GM18507 (cell line): ENCODE data around the gene ADARB2.
"Not testable (repeated sequence)": the region's sequence is repeated elsewhere in the genome, so short reads cannot be mapped to it uniquely, and the experiment has no call there.

Experiments
- DNase-seq: peaks from one replicate; pipeline ENCODE4 v3.0.0; 2011; ENCODE audit warnings: low read depth; ENCODE audit not compliant: insufficient read length; ENCODE audit errors: extremely low spot score
- FAIRE-seq: peaks from 2 replicates; lab custom pipeline; 2011; peaks lifted over from hg19 to GRCh38; lab: Jason Lieb, UNC

The ADARB2 gene

DNA sequence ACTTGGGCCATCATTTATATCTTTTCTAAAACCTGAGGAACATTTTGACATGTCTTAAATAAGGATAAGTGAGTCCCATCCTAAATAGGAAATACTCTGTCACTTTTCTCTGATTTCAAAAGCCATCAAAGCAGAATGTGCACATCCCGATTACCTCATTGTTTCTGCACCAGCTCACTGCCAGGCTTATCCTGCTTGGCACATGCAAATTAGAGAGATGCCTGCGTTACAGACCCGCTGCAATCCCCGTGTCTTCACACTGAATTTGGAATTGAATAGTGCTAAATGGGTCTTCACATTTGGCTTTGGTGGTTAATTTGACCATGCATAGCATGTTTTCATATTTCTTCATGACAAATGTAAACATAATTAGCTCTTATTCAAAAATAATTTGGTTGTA, 401.7 kb downstream of the ADARB2 start:
- DNase-seq, result no peak
- no peak for FAIRE-seq

DNA sequence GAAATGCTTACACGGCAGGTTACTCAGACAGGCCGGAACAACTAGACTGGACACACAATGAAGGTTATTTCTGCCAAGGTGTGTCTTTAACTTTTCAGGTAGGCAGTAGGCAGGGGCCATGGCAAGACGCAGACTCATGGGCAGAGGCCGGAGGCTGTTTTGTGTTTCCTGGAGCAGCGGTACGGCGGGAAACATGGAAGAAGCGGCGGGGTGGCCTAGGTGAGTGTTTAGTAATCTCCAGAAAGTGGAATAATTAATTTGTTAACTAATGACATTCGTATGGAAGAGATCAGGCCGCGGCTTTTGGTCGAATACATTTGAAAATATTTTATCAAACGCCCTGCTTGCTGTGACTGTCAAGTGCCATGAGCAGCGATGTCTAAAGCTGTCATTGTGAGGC, 403.3 kb downstream of the ADARB2 start:
- FAIRE-seq, result no peak
- no peak for DNase-seq

DNA sequence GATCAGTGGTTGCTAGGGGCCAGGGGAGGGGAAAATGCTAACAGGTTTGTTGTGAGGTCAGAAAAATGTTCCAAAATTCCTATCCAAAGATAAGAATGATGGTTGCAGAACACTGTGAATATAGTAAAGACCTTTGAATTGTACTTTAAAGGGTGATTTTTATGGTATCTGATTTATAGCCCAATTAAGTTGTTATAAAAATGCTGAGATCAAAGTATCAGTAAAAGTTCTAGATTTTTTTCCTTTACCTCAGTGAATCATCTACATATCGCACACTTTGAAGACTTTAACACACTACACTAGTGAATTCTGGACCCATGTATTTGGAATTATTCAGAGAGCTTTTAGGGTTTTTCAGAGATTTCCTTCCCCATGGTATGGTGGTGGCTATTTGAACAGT, 405.8 kb downstream of the ADARB2 start:
- DNase-seq, result no peak
- FAIRE-seq, result no peak

DNA sequence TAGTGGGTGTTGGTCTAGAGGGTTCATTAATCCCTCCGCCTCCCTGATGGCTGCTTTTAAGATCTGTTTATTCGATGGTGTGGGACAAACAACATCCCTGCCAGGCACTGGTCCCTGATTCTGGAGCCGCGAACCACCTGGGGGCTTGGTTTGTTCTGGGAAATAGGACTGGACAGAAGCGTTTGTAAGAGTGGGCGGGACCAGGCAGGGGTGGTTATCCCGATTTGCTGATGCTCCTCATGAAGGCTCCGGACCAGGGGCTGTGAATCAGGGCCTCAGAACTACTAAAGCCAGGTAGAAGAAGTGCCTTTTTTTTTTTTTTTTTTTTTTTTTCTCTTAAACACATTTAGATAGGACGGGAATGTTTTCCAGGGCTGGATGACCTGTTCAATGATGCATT, 407.7 kb downstream of the ADARB2 start:
- no peak for FAIRE-seq

DNA sequence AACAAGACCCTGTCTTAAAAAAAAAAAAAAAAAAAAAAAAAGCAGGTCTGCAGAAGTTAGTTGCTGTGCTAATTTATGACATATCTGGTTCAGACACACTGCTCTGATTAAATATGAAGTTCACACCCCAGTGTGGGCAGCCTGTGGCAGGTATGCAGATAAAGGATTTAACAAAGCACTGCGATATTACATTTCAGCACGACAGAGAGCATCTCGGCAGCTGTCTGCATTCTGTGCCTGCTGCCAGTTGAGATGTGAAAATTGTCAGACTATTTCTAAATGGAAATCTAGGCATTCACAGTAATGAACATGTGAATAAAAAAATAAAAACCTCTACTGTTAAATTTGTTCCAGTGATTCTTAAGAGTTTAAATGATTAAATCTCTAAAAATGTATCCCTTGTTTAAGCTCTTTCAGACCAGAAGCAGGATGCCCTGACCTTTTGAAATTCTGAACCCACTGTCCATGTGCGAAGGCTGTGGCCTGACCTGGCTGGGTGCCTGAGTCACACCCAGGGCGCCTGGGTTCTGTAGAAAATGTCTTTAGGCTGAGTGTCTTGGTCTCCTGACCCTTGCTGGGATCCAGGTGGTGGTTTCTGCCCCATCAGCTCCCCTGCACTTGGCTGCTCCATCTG, 408.2 kb downstream of the ADARB2 start:
- DNase-seq, result no peak
- no peak for FAIRE-seq

More for the DNA sequence above, 407.7 kb downstream of the ADARB2 start:
- no peak for DNase-seq

DNA sequence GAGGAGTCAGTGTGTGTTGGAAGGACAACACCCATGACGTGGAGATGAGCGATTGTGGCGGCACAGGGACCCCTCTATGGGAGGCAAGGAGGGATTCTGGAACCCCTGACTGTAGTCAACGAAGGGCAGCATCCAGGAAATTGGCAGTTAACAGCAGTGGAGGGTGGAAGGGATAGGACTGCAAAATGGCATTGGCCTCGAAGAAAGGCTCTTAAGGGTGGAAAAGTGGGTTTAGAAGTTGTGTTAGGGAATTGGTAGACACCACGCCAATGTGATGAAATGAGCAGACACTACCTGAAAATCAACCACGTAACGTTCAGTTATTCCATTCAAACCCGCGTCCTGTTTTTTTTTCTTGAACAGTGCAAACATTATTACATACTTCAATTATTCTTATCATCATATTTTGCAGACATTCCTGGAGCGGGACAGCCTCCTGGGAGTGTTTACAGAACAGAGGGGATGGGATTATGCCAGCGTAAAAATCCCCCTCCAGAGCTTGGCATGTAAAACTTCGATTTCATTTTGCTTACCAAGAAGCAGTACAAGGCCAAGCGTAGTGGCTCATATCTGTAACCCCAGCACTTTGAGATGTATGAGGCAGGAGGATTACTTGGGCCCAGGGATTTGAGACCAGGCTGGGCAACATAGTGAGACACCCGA, 409.0 kb downstream of the ADARB2 start:
- no peak for DNase-seq
- no peak for FAIRE-seq

DNA sequence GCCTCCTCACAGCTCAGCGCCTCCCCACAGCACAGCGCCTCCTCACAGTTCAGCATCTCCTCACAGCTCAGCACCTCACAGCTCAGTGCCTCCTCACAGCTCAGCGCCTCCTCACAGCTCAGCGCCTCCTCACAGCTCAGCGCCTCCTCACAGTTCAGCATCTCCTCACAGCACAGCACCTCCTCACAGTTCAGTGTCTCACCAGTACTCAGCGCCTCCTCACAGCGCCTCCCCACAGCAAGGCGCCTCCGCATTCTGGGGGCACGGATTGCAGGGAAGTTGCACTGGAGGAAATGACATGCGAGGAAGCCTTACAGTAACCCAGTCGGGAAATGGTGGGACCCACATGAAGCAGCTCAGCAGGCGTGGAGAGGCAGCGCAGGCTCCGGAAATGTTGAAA, 409.6 kb downstream of the ADARB2 start:
- FAIRE-seq (no peak), DNase-seq (no peak)

DNA sequence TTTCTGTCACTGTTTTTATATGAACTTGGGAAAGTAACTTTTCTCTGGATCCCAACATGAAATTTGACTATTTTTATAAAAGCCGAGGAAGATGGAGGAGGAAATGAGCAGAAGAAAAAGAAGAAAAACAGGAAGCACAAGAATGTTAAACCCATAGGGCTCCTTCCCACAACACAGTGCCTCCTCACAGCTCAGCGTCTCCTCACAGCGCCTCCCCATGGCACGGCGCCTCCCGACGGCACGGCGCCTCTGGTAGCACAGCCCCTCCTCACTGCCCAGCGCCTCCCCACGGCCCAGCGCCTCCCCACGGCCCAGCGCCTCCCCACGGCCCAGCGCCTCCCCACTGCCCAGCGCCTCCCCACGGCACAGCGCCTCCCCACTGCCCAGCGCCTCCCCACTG, 410.8 kb downstream of the ADARB2 start:
- FAIRE-seq, DNase-seq: not testable (repeated sequence)

DNA sequence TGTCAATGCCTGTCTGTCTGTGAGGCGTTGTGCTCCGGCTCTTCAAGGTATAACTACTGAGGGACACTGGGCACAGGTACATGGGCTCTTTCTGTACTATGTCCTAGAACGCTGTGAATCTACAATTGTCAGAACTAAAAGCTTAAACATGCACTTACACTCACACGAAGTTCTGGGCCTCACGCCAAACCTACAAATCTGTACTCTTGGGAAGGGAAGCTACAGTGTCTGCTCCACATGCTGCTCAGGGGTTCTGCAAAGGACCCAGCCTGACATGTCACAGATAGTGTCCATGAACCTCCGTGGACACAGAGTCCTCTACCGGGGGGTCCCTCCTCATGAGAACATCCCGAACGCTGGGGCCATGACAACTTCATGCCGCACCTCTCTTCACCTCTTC, 412.4 kb downstream of the ADARB2 start:
- DNase-seq (no peak), FAIRE-seq (no peak)

DNA sequence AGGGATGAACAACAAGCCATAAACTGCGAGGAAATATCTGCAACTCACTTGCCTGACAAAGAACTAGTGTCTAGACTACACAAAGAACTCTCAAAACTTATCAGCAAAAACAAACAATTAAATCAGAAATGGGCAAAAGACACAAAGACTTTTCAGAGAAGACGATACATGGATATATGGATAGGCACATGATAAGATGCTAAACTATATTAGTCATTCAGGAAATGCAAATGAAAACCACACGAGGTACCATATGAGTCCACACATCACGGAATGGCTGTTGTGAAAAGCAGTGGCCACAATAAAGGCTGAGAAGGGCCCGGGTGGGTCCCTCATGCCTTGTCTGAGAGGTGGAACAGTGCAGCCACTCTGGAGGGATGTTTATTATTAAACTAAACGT, 413.4 kb downstream of the ADARB2 start:
- no peak for DNase-seq

DNA sequence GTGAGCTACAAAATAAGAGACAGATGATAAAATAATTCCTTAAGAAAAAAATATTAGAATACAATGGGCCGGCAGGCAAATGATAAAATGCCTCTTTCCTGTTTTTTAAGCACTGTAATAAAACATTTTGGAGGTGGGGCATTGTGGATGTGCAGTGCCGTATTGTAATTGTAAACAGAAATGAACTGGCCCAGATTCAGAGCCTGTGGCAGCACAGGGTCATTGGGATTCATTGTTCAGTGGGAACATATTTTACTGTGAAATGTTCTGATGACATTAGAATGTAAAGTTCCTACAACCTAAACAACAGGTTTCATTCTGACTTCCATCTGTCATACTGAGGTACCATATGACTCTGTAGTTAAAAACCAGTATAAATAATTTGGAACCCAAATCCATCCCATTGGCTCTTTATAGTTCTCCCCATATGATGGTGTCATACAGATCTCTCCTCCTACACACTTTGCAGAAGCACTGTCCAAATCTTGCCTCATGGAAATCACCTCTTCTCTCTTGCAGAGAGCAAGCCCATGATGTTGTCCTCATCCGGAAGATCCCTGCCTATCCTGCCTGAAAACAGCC, 416.5 kb downstream of the ADARB2 start:
- no peak for DNase-seq
- no peak for FAIRE-seq

More for the DNA sequence above, 413.4 kb downstream of the ADARB2 start:
- FAIRE-seq, result no peak

DNA sequence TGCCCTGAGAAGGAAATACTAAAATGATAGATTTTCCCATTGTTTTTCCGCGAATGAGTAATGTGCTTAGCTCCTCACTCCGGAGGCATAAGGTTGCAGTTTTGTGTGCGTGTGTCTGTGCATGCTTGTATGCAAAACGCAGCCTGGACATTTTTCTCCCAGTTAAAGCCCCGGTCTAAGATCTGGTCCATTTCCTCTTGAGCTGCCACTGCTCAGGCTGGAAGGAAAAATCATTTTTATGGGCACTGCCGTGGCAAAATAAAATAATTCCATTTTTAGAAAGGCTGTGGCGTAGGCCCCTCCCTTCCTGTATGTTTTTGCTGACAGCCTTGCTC, 420.5 kb downstream of the ADARB2 start:
- DNase-seq (no peak), FAIRE-seq (no peak)

DNA sequence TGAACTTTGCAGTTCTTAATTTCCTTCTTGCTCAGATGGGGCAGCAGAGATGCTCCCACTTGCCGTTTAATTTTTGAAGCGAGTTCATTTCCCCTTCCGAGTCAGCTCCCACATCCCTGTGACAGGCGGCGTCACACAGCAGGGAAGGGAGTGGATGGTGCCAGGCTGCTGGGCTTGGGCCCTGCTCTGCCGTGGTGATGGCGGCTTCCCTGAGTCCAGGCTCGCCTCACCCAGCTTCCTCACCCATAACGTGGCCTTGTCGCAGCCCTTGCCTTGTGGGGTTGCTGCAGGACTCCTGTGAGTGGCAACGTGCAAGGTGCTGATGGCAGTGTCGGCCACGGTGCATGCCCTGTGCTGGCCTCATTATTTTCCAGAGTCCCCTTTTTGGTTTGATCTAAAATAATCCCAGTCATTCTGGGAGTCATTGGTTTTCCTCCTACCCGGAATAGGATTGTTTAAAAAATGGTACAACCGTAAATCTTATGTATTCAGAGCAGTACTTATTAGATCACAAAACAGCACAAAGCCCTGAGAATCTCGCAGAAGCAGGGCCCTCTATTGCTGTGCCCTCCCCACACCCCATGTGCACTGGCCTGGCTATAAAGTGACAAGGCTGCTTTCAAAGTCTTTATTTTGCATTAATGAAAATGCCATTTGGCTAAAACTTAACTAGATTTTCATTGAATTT, 421.1 kb downstream of the ADARB2 start:
- DNase-seq (no peak), FAIRE-seq (no peak)

DNA sequence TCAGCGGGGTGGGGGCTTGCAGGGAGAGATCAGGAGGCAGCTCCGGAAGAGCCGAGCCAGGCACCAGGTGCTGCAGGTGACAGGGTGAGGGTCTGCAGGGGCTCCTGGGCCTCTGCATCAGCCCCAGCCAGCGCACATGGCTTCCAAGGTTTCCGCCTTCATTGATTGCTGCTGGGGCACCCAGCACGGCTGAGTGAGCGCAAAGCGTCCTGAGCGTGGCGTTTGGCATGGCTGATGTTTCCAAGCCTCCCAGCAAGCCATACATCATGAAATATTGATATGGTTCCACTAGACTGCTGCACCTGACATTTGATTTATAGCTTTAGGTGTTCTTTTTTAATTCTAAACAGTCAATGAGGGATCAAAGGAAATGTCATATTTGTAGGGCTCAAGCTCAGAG, 422.1 kb downstream of the ADARB2 start:
- FAIRE-seq (no peak), DNase-seq (no peak)

DNA sequence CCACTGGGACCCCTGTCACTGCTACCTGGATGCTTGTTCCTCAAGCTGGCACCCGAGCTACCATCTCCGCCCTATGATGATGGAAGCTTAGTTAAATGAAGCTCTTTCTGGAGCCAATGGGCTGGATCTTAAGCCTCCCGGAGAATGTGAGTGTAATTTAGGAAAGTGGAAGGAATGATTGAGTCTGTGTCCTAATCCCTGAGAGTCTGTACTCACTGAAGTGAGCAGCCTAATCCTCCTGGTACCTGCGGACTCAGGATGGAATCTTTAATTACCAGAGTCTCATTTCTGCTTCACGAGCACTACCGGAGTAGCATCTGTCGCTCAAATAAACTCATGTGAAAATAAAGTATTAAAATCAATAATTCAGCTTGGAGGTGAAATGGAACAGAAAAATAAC, 425.6 kb downstream of the ADARB2 start:
- DNase-seq (no peak), FAIRE-seq (no peak)

DNA sequence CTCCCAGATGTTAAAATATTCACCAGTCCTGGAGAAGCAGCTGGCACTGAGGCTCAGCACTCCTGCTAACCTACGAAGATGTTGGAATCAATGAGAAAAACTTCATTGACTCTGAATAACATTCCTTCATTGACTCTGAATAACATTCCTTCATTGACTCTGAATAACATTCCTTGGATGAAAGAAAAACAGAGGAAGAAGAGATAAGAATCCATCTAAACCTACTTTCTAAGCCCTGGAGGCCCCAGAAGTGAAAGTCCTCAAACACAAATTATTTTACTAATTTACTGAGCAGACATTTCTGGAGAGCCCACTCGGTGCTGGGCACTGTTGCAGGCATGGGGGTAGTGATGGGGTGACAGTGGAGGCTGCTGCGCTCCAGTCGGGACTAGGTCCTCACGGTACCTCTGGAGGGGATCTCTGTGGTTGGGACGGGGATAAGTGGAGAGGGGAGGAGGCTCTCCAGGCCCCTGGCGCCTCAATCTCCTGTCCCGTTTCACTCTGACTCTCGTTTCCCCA, 427.0 kb downstream of the ADARB2 start:
- DNase-seq, result no peak
- no peak for FAIRE-seq

DNA sequence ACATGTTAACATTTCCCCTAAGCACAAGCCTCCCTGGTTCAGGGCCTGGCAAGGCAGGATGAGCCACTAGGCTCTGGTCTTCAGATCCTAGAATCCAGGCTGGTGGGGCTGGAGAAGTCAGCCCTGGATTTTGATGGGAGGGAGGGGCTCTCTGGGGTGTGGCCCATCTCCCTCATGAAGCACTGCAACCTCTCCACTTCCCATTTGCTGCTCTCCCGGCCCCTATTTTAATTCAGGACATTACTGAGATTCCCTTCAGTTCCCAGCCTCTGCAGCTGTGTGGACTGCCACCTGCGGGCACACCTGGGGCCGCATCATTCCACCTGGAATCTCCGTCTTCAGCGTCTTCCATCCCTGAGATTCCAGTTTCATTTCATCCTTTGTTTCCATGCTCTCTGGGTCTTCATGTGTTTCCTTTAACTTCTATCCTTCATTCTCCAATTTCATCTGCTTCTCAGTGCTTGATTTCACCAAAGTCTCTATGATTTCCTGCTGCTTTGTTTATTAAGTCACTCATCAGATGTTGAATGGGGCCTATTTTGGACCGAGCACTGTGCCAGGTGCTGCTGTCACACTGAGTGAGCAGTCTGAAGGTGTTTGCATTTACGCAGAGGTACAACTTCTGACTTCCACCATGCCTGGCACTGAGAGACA, 427.6 kb downstream of the ADARB2 start:
- no peak for DNase-seq
- FAIRE-seq, result no peak

DNA sequence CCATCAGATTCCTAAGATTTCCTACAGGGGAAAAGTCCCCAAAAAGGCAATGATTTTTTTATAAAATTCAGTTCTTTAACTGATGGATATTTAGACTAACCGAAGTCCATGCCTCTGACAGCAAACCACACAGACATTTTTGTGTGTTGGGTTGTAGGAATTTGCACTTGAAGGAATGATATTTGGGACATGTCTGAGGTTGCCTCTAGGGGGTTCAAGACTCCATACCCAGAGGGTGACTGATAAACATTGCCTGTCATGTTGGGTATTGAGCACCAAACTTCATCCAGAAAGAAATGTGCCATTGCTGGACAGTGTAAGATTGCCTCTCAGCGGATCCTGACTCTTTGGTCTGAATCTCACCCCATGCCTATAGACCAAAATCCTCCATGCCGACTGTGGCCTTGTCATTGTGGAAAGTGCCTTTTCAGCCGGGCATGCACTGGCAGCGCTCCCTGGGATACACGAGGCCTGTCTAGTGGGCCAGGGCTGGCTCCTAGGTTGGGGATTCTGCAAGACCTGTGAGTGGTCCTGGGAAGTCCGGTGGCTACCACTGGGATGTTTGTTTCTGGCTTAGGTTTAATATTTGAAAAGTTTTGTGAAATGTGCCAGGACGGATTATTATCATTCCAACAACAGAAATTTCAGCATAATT, 428.2 kb downstream of the ADARB2 start:
- no peak for DNase-seq
- FAIRE-seq, result no peak

DNA sequence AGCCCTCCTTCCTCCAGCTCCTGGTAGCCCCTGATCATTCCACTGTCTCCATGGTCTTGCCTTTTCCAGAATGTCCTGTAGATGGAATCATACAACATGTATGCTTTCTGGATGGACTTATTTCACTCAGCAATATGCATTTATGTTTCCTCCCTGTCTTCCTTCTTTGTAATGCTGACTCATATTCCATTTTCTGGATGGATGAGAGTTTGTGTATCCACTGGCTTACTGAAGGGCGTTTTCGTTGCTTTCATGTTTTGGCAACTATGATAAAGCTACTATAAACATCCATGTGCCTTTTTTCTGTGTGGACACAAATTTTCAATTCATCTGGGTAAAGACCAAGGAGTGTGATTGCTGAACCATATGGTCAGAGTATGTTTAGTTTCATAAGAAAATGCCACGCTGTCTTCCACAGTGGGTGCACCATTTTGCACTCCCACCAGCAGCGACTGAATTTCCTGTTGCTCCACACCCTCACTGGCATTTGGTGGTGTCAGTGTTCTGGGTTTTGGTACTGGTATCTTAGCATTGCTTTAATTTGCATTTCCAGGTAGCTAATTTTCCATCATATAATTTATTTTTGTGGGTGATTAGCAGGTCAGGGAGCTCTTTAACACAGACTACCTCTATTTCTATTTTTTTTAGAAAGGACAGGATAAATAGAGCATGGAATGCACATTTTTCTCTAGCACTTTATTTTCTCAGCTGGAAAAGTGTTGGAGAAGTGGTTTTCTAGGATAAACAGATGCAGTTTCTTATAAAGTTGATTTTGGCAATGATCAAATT, 429.0 kb downstream of the ADARB2 start:
- FAIRE-seq (no peak), DNase-seq (no peak)
